DND-41 (cell line): Measurements from ENCODE around the gene C1orf141.
A peak's percentile ranks its signal among the peaks of the same experiment; 100 is the strongest.

ENCODE experiments used
- ATAC-seq: fragments of 200-7000 bp; cut with Tn5 transposase; 3 replicates; pipeline ENCODE4 v1.9.1; 2021; ENCODE audit warnings: low read depth; ENCODE audit not compliant: insufficient read depth
- DNase-seq: peaks from one replicate; pipeline ENCODE4 v3.0.0-alpha.2; 2020
- H2AFZ ChIP-seq: 2 replicates; pipeline ENCODE4 v1.6.0; 2012; ENCODE audit warnings: low read depth, low read length
- H3K27ac ChIP-seq: 2 replicates; pipeline ENCODE4 v1.5.1; 2012; ENCODE audit warnings: low read length, inconsistent platforms
- H3K27me3 ChIP-seq: fragments of 200-600 bp; sonication (generic); 2 replicates; pipeline ENCODE4 v1.6.0; 2012; ENCODE audit warnings: low read length, mild to moderate bottlenecking, inconsistent platforms; ENCODE audit not compliant: insufficient read depth, poor library complexity
- H3K36me3 ChIP-seq: 2 replicates; pipeline ENCODE4 v1.5.1; 2012; ENCODE audit warnings: low read length, inconsistent platforms; ENCODE audit not compliant: insufficient read depth
- H3K4me1 ChIP-seq: 2 replicates; pipeline ENCODE4 v1.5.1; 2012; ENCODE audit warnings: mild to moderate bottlenecking, low read length; ENCODE audit not compliant: insufficient read depth
- H3K4me2 ChIP-seq: 2 replicates; pipeline ENCODE4 v1.6.0; 2012; ENCODE audit warnings: mild to moderate bottlenecking, moderate library complexity, low read length, inconsistent platforms; ENCODE audit not compliant: insufficient read depth
- H3K4me3 ChIP-seq, 2 experiments: fragments of 200-600 bp in 1 of 2; shearing (Covaris generic) in 1 of 2; 2 replicates each; pipeline ENCODE4 v1.5.1; 2012 to 2016; ENCODE audit warnings: inconsistent platforms in 2 of 2, low read length in 2 of 2, mild to moderate bottlenecking in 2 of 2, low read depth in 1 of 2, moderate library complexity in 1 of 2
- H3K79me2 ChIP-seq: 2 replicates; pipeline ENCODE4 v1.6.0; 2012; ENCODE audit warnings: low read length, inconsistent platforms; ENCODE audit not compliant: insufficient read depth
- H3K9ac ChIP-seq: 2 replicates; pipeline ENCODE4 v1.6.0; 2012; ENCODE audit warnings: low read depth, mild to moderate bottlenecking, inconsistent platforms, low read length, moderate library complexity
- H3K9me3 ChIP-seq: 2 replicates; pipeline ENCODE4 v1.5.1; 2012; ENCODE audit warnings: low read length, moderate library complexity, mild to moderate bottlenecking, inconsistent platforms; ENCODE audit not compliant: insufficient read depth, severe bottlenecking
- H4K20me1 ChIP-seq: 2 replicates; pipeline ENCODE4 v1.6.0; 2012; ENCODE audit warnings: low read length; ENCODE audit not compliant: insufficient read depth
- EZH2 ChIP-seq: IDR thresholded peaks from 3 replicates; pipeline ENCODE4 v1.6.1; 2012; ENCODE audit warnings: borderline replicate concordance, low read depth, mild to moderate bottlenecking, moderate library complexity, low read length, inconsistent platforms; ENCODE audit not compliant: severe bottlenecking
- TF ChIP-seq, protein P1 (sequence below): IDR thresholded peaks from 2 replicates; pipeline ENCODE4 v1.5.1; 2012; ENCODE audit warnings: borderline replicate concordance, low read length, moderate library complexity, mild to moderate bottlenecking; ENCODE audit not compliant: poor library complexity, severe bottlenecking; ENCODE audit errors: extremely low read depth

Gene C1orf141

DNA sequence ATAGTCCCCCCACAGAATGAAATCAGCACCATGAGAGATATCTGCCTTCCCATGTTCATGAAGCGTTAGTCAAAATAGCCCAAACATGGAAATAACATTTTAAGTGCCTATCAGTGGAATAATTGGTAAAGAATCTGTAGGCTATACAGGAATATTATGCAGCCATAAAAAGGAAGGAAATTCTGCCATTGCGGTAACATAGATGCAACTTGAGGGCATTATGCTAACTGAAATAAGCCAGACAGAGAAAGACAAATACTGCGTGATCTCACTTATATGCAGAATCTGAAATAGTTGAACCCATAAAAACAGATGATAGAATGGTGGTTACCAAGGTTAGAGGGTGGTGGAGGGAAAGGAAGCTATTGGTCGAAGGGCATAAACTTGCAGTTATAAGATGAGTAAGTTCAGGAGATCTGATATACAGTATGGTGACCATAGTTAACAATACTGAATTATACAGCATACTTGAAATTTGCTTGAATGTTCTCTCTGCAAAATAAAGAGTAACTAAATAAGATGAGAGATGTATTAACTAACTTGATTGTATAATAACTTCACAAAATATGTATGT lies 30.8 kb upstream of the C1orf141 start:
- Histone ChIP-seq H3K9ac (no peak overlapping the region), H3K27ac (no peak overlapping the region), H3K27me3 (peaks cover 16% of the 10 kb centered on the region), H3K36me3 (no peaks in the 10 kb centered on the region), H3K4me1 (peaks cover 9% of the 10 kb centered on the region), H3K9me3 (no peaks in the 10 kb centered on the region), H3K79me2 (no peaks in the 10 kb centered on the region), H4K20me1 (no peaks in the 10 kb centered on the region; the same call in 1 of the 2 replicates), H2AFZ (no peak overlapping the region), H3K4me3 (no peak overlapping the region), H3K4me2 (no peak overlapping the region)
- no peak for ATAC-seq
- DNase-seq, result no peak
- TF ChIP-seq EZH2, result no peak
- TF ChIP-seq, protein P1, sequence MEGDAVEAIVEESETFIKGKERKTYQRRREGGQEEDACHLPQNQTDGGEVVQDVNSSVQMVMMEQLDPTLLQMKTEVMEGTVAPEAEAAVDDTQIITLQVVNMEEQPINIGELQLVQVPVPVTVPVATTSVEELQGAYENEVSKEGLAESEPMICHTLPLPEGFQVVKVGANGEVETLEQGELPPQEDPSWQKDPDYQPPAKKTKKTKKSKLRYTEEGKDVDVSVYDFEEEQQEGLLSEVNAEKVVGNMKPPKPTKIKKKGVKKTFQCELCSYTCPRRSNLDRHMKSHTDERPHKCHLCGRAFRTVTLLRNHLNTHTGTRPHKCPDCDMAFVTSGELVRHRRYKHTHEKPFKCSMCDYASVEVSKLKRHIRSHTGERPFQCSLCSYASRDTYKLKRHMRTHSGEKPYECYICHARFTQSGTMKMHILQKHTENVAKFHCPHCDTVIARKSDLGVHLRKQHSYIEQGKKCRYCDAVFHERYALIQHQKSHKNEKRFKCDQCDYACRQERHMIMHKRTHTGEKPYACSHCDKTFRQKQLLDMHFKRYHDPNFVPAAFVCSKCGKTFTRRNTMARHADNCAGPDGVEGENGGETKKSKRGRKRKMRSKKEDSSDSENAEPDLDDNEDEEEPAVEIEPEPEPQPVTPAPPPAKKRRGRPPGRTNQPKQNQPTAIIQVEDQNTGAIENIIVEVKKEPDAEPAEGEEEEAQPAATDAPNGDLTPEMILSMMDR, result no peak

DNA sequence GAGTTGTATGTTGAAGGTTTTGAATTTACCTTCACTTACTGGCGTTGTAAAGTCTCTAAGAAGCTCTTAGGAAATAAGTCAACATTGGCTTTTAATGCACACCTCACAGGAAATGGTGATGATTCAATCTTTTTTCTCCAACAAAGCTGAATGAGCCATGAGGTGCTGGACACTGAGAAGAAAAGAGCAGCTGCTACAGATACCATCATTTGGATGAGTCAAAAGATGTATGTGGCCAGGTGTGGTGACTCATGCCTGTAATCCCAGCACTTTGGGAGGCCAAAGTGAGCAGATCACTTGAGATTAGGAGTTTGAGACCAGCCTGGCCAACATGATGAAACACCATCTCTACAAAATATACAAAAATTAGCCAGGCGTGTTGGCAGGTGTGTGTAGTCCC lies 28.2 kb upstream of the C1orf141 start:
- H2AFZ ChIP-seq, result no peak overlapping the region
- H3K27me3 ChIP-seq, result peaks cover 8% of the 10 kb centered on the region
- DNase-seq, result no peak
- H3K4me3 ChIP-seq, result no peak overlapping the region
- no peaks in the 10 kb centered on the region for H3K79me2 ChIP-seq
- no peaks in the 10 kb centered on the region for H3K4me1 ChIP-seq
- ATAC-seq, result 0 out of 3 replicates have a peak, but pooled peaks have one; percentile 31
- no peak overlapping the region for H3K9ac ChIP-seq
- no peak overlapping the region for H3K4me2 ChIP-seq
- TF ChIP-seq, protein P1, result no peak
- no peaks in the 10 kb centered on the region for H3K36me3 ChIP-seq
- no peaks in the 10 kb centered on the region for H3K9me3 ChIP-seq
- H4K20me1 ChIP-seq, result no peaks in the 10 kb centered on the region
- H3K27ac ChIP-seq, result no peak overlapping the region

DNA sequence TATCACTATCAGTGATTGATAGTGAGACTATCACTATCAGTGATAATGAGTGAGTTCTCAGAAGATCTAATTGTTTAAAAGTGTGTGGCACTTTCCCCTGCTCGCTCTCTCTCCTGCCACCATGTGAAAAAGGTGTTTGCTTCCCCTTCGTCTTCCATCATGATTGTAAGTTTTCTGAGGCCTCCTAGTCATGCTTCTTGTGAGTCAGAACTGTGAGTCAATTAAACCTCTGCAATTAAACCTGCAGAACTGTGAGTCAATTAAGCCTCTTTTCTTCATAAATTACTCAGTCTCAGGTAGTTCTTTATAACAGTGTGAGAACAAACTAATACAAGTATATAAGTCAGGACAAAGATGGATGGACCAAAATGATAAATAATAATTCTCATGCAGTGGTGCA lies 24.5 kb upstream of the C1orf141 start:
- ATAC-seq, result no peak
- no peaks in the 10 kb centered on the region for H3K36me3 ChIP-seq
- TF ChIP-seq EZH2, result no peak
- TF ChIP-seq, protein P1, result no peak
- no peak overlapping the region for H3K4me3 ChIP-seq
- no peaks in the 10 kb centered on the region for H3K79me2 ChIP-seq
- H2AFZ ChIP-seq, result no peak overlapping the region
- no peak overlapping the region for H3K4me2 ChIP-seq
- no peak for DNase-seq
- H3K27me3 ChIP-seq, result no peaks in the 10 kb centered on the region
- H3K27ac ChIP-seq, result no peak overlapping the region
- H3K9ac ChIP-seq, result no peak overlapping the region
- no peaks in the 10 kb centered on the region for H3K9me3 ChIP-seq
- no peaks in the 10 kb centered on the region for H4K20me1 ChIP-seq
- H3K4me1 ChIP-seq, result no peaks in the 10 kb centered on the region

DNA sequence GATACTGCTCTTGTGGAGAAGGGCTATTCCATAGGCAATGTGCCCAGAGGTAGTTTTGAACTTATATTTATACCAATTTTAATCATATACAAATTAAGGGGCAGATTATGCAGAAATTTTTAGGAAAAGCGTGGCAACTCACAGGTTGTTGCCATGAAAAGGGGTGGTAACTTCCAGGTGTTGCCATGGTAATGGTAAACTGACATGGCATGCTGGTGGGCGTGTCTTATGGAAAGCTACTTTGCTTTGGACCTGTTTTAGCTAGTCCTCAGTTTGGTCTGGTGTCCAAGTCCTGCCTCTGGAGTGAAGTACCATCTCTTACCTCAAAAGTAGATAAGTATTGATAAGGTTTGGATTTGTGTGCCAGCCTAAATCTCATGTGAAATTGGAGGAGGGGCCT lies 23.6 kb upstream of the C1orf141 start:
- no peak for DNase-seq
- no peaks in the 10 kb centered on the region for H3K36me3 ChIP-seq
- no peak overlapping the region for H3K4me2 ChIP-seq

More for the DNA sequence above, 23.6 kb upstream of the C1orf141 start:
- no peak for ATAC-seq
- Histone ChIP-seq H3K27ac (no peak overlapping the region), H3K79me2 (no peaks in the 10 kb centered on the region), H3K27me3 (no peaks in the 10 kb centered on the region), H2AFZ (no peak overlapping the region), H4K20me1 (no peaks in the 10 kb centered on the region), H3K9me3 (no peaks in the 10 kb centered on the region), H3K4me1 (no peaks in the 10 kb centered on the region), H3K4me3 (no peak overlapping the region), H3K9ac (no peak overlapping the region)
- TF ChIP-seq, protein P1, result no peak
